ENCODE measurements around the gene NANOS3. TPM values are rescaled to one million over a fixed set of nuclear protein-coding genes. Genes with fewer than 3 reads are reported as not detected.

NANOS3 gene
- total and polyA plus RNA-seq, 2 of the 13 experiments (the other 11 are each of a cell fraction or from before 2014, with no cell fraction given), result 0.21 TPM; not detected in 1

GRCh38 chr19:13847407-13848339, 29.3 kb upstream of the NANOS3 start (continued):
- TF ChIP-seq ZNF646 (CRISPR knock-in tag; IDR thresholded peaks at IDR 0.05) (no peak), ZFP41 (CRISPR knock-in tag; IDR thresholded peaks at IDR 0.05; ENCODE audit: borderline replicate concordance) (no peak), ZNF205 (CRISPR knock-in tag; IDR thresholded peaks at IDR 0.05) (no peak), ZBTB14 (CRISPR knock-in tag; IDR thresholded peaks at IDR 0.05) (no peak), PHB2 (IDR thresholded peaks at IDR 0.05; ENCODE audit: partially characterized antibody) (no peak), RXRA (CRISPR knock-in tag; IDR thresholded peaks at IDR 0.05) (peak; percentile 52; the same call in 1 of the 2 replicates), ZNF609 (CRISPR knock-in tag; IDR thresholded peaks at IDR 0.05; ENCODE audit: borderline replicate concordance) (no peak), NFE2L1 (CRISPR knock-in tag; IDR thresholded peaks at IDR 0.05; ENCODE audit: borderline replicate concordance) (no peak), ZSCAN20 (CRISPR knock-in tag; IDR thresholded peaks at IDR 0.05; ENCODE audit: borderline replicate concordance) (no peak), ZNF557 (CRISPR knock-in tag; IDR thresholded peaks at IDR 0.05) (no peak), ZNF503 (CRISPR knock-in tag; IDR thresholded peaks at IDR 0.05) (peak; percentile 22; the same call in 1 of the 2 replicates), MXD3 (CRISPR knock-in tag; IDR thresholded peaks at IDR 0.05) (peak; percentile 71; the same call in 1 of the 2 replicates)

Measured in HepG2 (cell line).